Neuronal stem cell (in vitro differentiated cells): ENCODE data around the gene FAM98B.

ENCODE experiments used
- DNase-seq: peaks from one replicate; pipeline ENCODE4 v3.0.0-alpha.2; 2013; ENCODE audit warnings: low spot score
- H2AFZ ChIP-seq: one replicate; pipeline ENCODE4 v1.6.1; 2013; ENCODE audit warnings: mild to moderate bottlenecking, low read length, inconsistent platforms
- H2AK5ac ChIP-seq: 2 replicates; pipeline ENCODE4 v1.6.1; 2013; ENCODE audit warnings: low read depth, mild to moderate bottlenecking, inconsistent platforms, low read length, moderate library complexity, mixed read lengths
- H2BK120ac ChIP-seq: 2 replicates; pipeline ENCODE4 v1.6.1; 2013; ENCODE audit warnings: low read depth, mild to moderate bottlenecking, inconsistent platforms, low read length, moderate library complexity, mixed read lengths
- H2BK12ac ChIP-seq: one replicate; pipeline ENCODE4 v1.6.1; 2013; ENCODE audit warnings: low read length, inconsistent platforms
- H2BK15ac ChIP-seq: 2 replicates; pipeline ENCODE4 v1.6.1; 2013; ENCODE audit warnings: mild to moderate bottlenecking, low read length, inconsistent platforms, mixed read lengths
- H2BK5ac ChIP-seq: one replicate; pipeline ENCODE4 v1.6.1; 2013; ENCODE audit warnings: inconsistent platforms, mild to moderate bottlenecking, low read length, moderate library complexity
- H3K14ac ChIP-seq: one replicate; pipeline ENCODE4 v1.6.1; 2013; ENCODE audit warnings: low read length, inconsistent platforms
- H3K18ac ChIP-seq: 2 replicates; pipeline ENCODE4 v1.6.1; 2013; ENCODE audit warnings: low read length, inconsistent platforms
- H3K23ac ChIP-seq: 2 replicates; pipeline ENCODE4 v1.6.1; 2013; ENCODE audit warnings: low read depth, mild to moderate bottlenecking, mixed read lengths, low read length, inconsistent platforms; ENCODE audit not compliant: poor library complexity
- H3K27ac ChIP-seq: replicated peaks from 3 replicates; pipeline ENCODE4 v1.5.1; 2013; ENCODE audit warnings: low read length, inconsistent platforms
- H3K27me3 ChIP-seq, 3 experiments: 2 replicates each; pipeline ENCODE4 v1.6.1; 2013; ENCODE audit warnings: low read length in 3 of 3, mild to moderate bottlenecking in 2 of 3, inconsistent platforms in 1 of 3, low read depth in 1 of 3, mixed read lengths in 1 of 3, moderate library complexity in 1 of 3; ENCODE audit not compliant: control insufficient read depth in 3 of 3, insufficient read depth in 3 of 3
- H3K36me3 ChIP-seq, 2 donors: replicated peaks in 1 of 2; 2 replicates each; pipeline ENCODE4 v1.6.1; 2013; ENCODE audit warnings: low read length in 2 of 2; ENCODE audit not compliant: control insufficient read depth in 2 of 2, insufficient read depth in 2 of 2
- H3K4ac ChIP-seq: 2 replicates; pipeline ENCODE4 v1.6.1; 2013; ENCODE audit warnings: inconsistent platforms, mild to moderate bottlenecking, low read length, moderate library complexity
- H3K4me1 ChIP-seq, 2 donors: 1 replicate in 1 of 2; 2 replicates in 1 of 2; pipeline ENCODE4 v1.6.1; 2013; ENCODE audit warnings: low read length in 2 of 2, low read depth in 1 of 2; ENCODE audit not compliant: control insufficient read depth in 2 of 2, insufficient read depth in 1 of 2
- H3K4me2 ChIP-seq: one replicate; pipeline ENCODE4 v1.6.1; 2013; ENCODE audit warnings: mild to moderate bottlenecking, low read length, inconsistent platforms; ENCODE audit not compliant: insufficient read depth, poor library complexity, severe bottlenecking
- H3K4me3 ChIP-seq, 2 donors: 2 replicates each; pipeline ENCODE4 v1.5.1; 2013; ENCODE audit warnings: low read length in 2 of 2, mild to moderate bottlenecking in 2 of 2, inconsistent platforms in 1 of 2, moderate library complexity in 1 of 2
- H3K79me1 ChIP-seq: one replicate; pipeline ENCODE4 v1.6.1; 2013; ENCODE audit warnings: low read depth, mild to moderate bottlenecking, inconsistent platforms, low read length, moderate library complexity
- H3K9ac ChIP-seq: one replicate; pipeline ENCODE4 v1.6.1; 2013; ENCODE audit warnings: mild to moderate bottlenecking, low read depth, low read length, inconsistent platforms; ENCODE audit not compliant: poor library complexity
- H3K9me3 ChIP-seq, 2 donors: replicated peaks in 1 of 2; 2 replicates each; pipeline versions ENCODE3 to v1.6.1; 2013; ENCODE audit warnings: low read length in 2 of 2, mild to moderate bottlenecking in 2 of 2, inconsistent platforms in 1 of 2, low read depth in 1 of 2, mixed read lengths in 1 of 2, moderate library complexity in 1 of 2; ENCODE audit not compliant: control insufficient read depth in 2 of 2, insufficient read depth in 1 of 2
- H4K8ac ChIP-seq: one replicate; pipeline ENCODE4 v1.6.1; 2013; ENCODE audit warnings: low read depth, mild to moderate bottlenecking, inconsistent platforms, low read length, moderate library complexity
- H4K91ac ChIP-seq: one replicate; pipeline ENCODE4 v1.6.1; 2013; ENCODE audit warnings: low read length, low read depth, mild to moderate bottlenecking, inconsistent platforms; ENCODE audit not compliant: poor library complexity
- WGBS, 2 donors: extraction: QIAGEN DNeasy Blood & Tissue Kit; methylation state at CpG; one replicate each; pipeline ENCODE4 v1.1.7; 2013; ENCODE audit warnings: missing lambda C conversion rate in 2 of 2, mixed read lengths in 1 of 2; ENCODE audit not compliant: insufficient read length in 2 of 2, insufficient replicate concordance in 1 of 2; ENCODE audit errors: extremely low coverage in 2 of 2; 5-methylcytosine and 5-hydroxymethylcytosine counted together

The FAM98B gene

DNA sequence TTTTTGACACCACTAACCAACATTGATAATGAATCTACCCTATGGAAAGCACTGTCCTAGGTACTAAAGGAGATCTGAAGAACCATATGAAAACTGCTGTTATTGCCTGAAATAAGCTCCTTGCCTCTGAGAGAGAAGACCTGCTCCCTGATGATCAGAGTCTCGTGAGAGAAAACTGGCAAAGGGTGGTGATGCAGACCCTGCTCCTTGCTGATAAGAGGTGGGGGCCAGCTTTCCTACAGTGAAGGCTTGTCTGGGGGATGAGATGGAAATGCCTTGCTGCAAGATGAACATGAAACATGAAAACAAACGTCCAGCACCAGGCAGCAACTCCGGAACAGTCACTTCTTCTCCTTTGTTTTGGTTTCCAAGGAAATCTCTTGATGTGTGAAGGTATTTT is 78.8 kb downstream of the FAM98B start:
- Histone ChIP-seq H3K4ac (no peak overlapping the region), H3K79me1 (no peaks in the 10 kb centered on the region), H2BK120ac (no peak overlapping the region), H3K4me1 (peaks cover 0 to 18% of the 10 kb centered on the region in 2 donors), H3K36me3 (no peaks in the 10 kb centered on the region), H3K4me3 (no peak overlapping the region), H3K4me2 (no peak overlapping the region), H4K91ac (no peak overlapping the region), H3K23ac (no peak overlapping the region), H2BK12ac (no peak overlapping the region), H2BK15ac (no peak overlapping the region), H2BK5ac (no peak overlapping the region), H3K27me3 (no peaks in the 10 kb centered on the region), H3K9ac (no peak overlapping the region), H2AFZ (no peak overlapping the region), H4K8ac (no peak overlapping the region), H3K14ac (no peak overlapping the region), H2AK5ac (no peak overlapping the region), H3K18ac (no peak overlapping the region), H3K9me3 (no peaks in the 10 kb centered on the region), H3K27ac (no peak overlapping the region)
- WGBS, 2 donors = no CpG with 5 or more reads among the region's 3 CpGs
- DNase-seq = no peak

DNA sequence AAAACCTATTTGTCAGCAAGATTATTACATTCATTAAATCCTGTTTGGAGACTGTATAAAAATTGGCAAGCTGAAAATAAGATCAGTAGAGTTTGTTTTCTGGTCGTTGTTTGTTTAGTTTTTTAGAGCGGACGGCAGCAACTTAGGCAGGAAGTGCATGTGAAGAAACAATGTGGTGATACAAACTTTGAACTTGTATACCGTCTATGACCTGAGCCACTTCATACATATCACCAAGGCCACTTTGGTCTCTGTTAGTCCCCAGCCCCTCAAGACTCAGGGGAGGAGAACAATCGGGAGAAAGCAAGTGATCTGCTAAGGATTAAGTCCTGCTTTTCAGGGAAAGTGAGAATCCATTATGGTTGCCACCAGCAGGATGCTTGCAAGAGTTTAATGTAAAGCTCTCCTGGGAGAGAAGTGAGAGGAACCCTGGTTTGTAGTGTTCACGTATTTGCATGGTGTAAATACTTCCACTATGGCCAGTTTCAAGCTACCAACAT is 79.5 kb downstream of the FAM98B start:
- Histone ChIP-seq H4K91ac (no peak overlapping the region), H2AFZ (no peak overlapping the region), H3K27ac (no peak overlapping the region), H3K4ac (no peak overlapping the region), H2BK5ac (no peak overlapping the region), H3K4me3 (no peak overlapping the region), H2BK15ac (no peak overlapping the region), H3K9ac (no peak overlapping the region), H2BK120ac (no peak overlapping the region), H4K8ac (no peak overlapping the region), H3K79me1 (no peaks in the 10 kb centered on the region), H2BK12ac (no peak overlapping the region), H3K9me3 (no peaks in the 10 kb centered on the region), H2AK5ac (no peak overlapping the region), H3K27me3 (no peaks in the 10 kb centered on the region), H3K23ac (no peak overlapping the region), H3K4me1 (peaks cover 0 to 18% of the 10 kb centered on the region in 2 donors), H3K36me3 (no peaks in the 10 kb centered on the region), H3K4me2 (no peak overlapping the region), H3K14ac (no peak overlapping the region), H3K18ac (no peak overlapping the region)
- DNase-seq = no peak
- whole genome bisulfite sequencing, 2 donors = no CpG with 5 or more reads among the region's 6 CpGs

DNA sequence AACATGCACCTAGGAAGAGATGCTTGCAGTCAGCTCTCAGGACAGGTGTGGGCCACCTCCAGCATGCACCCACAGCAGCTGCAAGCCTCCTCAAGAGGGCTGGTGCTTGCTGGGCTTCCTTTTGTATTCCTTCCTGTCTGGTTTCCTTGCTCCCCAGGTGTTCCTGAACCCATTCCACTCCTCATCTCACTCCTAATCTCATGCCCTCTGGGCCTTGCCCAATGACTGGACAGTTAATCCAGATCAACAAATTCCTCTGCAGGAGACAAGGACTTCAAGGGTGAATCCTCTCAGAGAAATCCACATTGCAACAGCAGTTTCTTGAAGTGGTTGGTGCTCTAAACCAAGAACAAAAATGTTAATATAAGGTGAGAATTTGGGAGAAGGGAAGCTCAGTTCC is 80.0 kb downstream of the FAM98B start:
- Histone ChIP-seq H3K9ac (no peak overlapping the region), H2BK15ac (no peak overlapping the region), H4K91ac (no peak overlapping the region), H2BK120ac (no peak overlapping the region), H3K79me1 (no peaks in the 10 kb centered on the region), H2BK12ac (no peak overlapping the region), H2AFZ (no peak overlapping the region), H3K4ac (no peak overlapping the region), H3K4me2 (no peak overlapping the region), H4K8ac (no peak overlapping the region), H3K23ac (no peak overlapping the region), H3K14ac (no peak overlapping the region), H3K27me3 (no peaks in the 10 kb centered on the region), H3K4me1 (peaks cover 0 to 18% of the 10 kb centered on the region in 2 donors), H3K36me3 (no peaks in the 10 kb centered on the region), H2BK5ac (no peak overlapping the region), H3K27ac (no peak overlapping the region), H2AK5ac (no peak overlapping the region), H3K4me3 (no peak overlapping the region), H3K9me3 (no peaks in the 10 kb centered on the region), H3K18ac (no peak overlapping the region)
- DNase-seq = no peak

DNA sequence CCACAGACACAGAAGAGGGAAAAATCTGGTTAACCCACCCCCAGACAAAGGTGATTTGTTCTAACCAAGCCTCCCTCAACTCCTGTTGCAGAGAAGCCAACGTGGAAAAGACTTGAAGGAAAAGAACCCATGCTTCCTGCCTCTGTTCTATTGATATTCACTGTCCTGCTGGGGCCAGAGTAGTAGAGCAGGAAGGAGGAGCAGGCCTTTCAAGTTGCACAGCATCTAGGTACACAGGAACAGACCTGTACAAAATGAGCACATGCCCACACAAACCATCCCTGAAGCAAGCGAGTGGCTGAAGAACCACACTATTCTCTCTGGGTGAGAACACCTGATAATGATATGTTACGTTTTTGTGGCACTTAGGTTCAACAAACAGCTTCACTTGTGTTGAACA is 80.8 kb downstream of the FAM98B start:
- no peak overlapping the region for H2BK120ac ChIP-seq
- no peak overlapping the region for H4K8ac ChIP-seq
- no peak overlapping the region for H3K23ac ChIP-seq
- no peaks in the 10 kb centered on the region for H3K9me3 ChIP-seq
- no peaks in the 10 kb centered on the region for H3K36me3 ChIP-seq
- no peaks in the 10 kb centered on the region for H3K27me3 ChIP-seq
- no peak for DNase-seq
- H3K27ac ChIP-seq = no peak overlapping the region
- H3K4me1 ChIP-seq = peaks cover 0 to 18% of the 10 kb centered on the region in 2 donors
- no peak overlapping the region for H3K4me2 ChIP-seq
- H2AFZ ChIP-seq = no peak overlapping the region
- no peak overlapping the region for H3K9ac ChIP-seq
- no peak overlapping the region for H3K4ac ChIP-seq
- no peaks in the 10 kb centered on the region for H3K79me1 ChIP-seq
- H3K14ac ChIP-seq = no peak overlapping the region
- H3K18ac ChIP-seq = no peak overlapping the region
- no peak overlapping the region for H2BK12ac ChIP-seq
- no peak overlapping the region for H4K91ac ChIP-seq
- no peak overlapping the region for H2AK5ac ChIP-seq
- H2BK15ac ChIP-seq = no peak overlapping the region
- no peak overlapping the region for H3K4me3 ChIP-seq
- H2BK5ac ChIP-seq = no peak overlapping the region
- no CpG with 5 or more reads among the region's 3 CpGs for WGBS, 2 donors
